G401 (cell line): Measurements from ENCODE around the gene CACNA1C. TPM values are rescaled to one million over a fixed set of nuclear protein-coding genes. Genes with fewer than 3 reads are reported as not detected.

Source experiments
- DNase-seq: peaks from one replicate; pipeline ENCODE4 v3.0.0-alpha.2; 2015; ENCODE audit warnings: low spot score
- in situ Hi-C: cut with HindIII; loops from 2 replicates; pipeline ENCODE4 v1.10.0; 2016; ENCODE audit warnings: low sequenced_read_pairs, mixed read lengths
- total RNA-seq: library from RNA; depleted of rRNA; stranded (reverse); fragments of >200 nt; shearing (Covaris generic); gene quantifications from 2 replicates; pipeline ENCODE4 v1.2.3, GENCODE V29; 2014

The CACNA1C gene
- total RNA-seq, 1 experiment from 2014 or later, result 2.8 TPM

DNA sequence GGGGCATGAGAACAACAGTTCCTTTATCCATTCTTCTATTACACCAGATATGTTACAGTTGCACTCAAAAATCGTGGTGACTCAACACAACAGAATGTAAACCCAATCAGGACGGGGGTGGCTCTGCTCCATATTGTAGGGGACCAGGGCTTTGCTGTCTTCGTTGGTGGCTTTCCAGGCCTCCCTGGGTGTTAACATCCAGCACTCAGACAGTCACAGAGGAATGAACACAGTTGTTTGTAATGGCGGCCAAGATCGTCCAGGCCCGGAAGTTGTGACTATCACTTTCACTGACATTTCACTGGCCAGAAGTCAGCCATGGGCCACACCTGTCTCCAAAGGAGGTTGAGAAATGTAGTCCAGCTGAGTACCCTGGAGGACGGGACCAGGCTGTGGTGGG lies 204.1 kb downstream of the CACNA1C start:
- no peak for DNase-seq
- in situ Hi-C loops, result no loop called here

DNA sequence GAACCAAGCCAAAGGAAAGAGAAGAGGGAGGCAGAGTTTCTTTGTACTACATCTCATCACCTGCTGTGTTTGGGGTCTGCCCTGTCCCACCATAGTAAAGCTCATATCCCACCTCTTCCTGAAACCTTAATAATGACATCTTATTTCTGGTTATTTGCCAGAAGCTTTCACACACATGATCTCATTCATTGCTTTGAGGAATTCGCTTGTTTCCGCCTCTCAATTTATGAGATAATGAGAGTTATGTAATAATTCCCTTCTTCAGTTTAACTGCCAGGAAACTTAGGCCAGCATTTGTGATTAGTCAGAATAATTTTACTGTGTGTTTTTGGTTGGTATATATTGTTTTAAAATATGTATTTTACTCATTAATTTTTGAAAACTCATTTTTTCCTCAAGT lies 205.2 kb downstream of the CACNA1C start:
- in situ Hi-C loops, result no loop called here

DNA sequence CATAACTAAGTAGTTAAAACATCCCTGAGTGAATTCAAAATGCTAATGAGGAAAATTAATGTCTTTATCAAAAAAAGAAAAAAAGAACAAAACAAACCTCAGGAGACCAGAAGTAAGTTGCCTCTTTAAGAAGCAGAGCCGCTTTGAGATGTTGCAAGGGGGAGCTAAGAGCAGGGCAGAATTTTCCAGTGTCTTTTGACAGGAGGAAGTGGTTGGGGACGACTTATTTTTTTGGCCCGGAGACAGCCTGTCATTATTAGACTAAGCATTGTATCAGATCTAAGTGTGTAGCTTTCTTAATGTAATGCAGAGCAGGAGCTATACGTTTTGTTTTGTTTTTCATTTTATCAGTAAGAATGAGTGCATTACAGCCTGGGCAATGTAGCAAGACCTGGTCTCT lies 206.6 kb downstream of the CACNA1C start:
- in situ Hi-C loops, result no loop called here

More for the DNA sequence above, 205.2 kb downstream of the CACNA1C start:
- DNase-seq, result no peak

DNA sequence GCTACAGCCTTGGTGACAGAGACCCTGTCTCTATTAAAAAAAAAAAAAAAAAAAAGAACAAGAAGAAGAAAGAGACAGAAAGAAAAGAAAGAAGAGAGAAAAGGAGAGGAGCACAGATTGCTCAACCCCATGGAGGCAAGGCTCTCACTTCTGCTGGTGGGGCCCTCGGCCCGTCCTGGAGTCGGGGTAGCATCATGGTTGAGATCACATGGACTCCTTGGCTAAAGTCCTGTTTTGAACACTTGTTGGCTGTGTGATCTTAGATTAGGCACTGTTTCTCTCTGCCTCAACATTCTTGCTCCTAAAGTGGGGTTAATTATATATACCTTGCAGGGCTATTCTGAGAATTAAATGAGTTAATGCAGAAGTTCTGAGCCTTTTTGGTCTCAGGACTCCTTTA lies 207.7 kb downstream of the CACNA1C start:
- in situ Hi-C loops, result no loop called here
- no peak for DNase-seq

More for the DNA sequence above, 206.6 kb downstream of the CACNA1C start:
- no peak for DNase-seq

DNA sequence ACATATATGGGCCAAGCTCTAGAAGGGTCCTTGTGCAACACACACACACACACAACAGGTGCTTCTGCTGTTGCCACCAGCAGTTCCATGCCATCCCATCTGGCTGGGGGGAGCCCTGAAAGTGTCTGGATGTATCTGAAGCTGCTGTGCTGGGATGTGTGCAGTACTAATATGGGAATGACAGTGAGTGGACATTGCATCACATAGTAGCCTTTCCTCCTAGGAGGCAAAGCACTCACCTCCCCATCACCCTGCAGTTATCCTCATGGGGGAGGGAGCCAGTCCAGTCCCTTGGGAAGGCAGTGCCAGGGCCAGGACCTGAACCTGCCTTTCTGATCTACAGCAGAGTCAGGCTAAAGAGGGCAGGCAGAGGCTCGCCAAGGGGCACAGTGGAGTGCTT lies 208.9 kb downstream of the CACNA1C start:
- DNase-seq, result no peak
- in situ Hi-C loops, result no loop called here

DNA sequence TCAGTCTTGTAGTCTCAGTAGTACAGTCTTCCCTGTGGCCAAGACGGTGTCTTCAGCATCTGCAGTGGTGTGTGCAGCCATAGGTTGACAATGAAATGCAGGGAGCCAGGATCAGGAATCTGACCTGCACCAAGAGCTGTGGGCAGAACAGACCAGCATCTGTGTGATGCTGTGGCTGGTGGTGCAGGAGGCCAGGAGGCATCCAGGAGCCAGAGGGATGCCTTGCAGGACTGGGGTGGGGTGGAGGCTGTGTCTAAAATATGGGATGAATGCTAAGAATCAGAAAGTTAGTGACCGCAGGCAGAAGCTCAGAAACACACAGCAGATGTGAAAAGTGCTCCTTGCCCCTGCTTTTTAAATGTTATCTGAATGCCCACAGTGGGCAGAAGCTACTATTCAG lies 209.7 kb downstream of the CACNA1C start:
- DNase-seq, result no peak

DNA sequence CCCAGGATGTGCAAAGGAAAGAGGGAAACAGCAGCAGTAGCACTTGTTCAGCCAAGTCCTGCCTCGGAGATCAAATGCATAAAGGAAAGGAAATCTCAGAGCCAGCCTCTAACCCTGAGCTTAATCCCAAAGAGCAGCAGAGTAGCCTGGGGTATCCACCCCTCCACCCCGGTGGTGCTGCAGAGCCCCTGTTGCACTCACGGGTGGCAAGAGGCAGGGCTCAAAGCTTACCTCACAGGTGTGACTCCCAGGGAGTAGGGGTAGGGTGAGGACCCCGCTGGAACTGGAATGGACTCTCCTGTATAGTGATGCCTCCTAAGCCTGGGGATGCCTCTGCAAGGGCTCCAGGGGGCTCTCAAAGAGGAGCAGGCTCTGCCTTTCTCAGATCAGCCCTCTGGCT lies 211.1 kb downstream of the CACNA1C start:
- in situ Hi-C loops, result no loop called here
- no peak for DNase-seq

More for the DNA sequence above, 209.7 kb downstream of the CACNA1C start:
- in situ Hi-C loops, result no loop called here

DNA sequence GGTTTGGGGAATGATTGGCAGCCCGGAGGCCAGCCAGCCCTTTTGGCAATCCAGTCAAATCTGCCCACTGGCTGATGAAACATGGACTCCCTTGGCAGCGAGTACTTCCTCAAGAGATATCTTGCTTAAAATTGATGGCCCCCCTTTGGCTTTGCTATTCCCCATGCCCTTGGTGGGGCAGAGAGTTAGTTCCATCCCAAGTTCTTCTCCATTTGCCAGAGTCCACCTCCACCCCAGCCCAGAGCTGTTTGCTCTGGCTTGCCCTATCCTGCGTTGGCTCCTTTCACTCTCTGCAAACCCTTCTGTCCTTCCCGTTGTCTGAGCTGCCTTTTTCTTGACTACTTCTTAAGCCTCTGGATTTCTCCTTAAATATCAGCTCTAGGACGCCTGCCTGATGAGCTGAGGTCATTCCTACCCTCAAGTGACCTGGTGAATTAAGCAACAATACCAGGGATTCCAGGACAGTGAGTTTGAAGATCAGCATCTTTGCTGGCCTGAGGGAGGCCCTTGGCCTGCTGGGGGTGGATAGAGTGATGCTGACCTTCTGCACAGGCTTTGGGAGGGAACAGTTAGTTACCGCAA lies 212.0 kb downstream of the CACNA1C start:
- in situ Hi-C loops, result no loop called here

DNA sequence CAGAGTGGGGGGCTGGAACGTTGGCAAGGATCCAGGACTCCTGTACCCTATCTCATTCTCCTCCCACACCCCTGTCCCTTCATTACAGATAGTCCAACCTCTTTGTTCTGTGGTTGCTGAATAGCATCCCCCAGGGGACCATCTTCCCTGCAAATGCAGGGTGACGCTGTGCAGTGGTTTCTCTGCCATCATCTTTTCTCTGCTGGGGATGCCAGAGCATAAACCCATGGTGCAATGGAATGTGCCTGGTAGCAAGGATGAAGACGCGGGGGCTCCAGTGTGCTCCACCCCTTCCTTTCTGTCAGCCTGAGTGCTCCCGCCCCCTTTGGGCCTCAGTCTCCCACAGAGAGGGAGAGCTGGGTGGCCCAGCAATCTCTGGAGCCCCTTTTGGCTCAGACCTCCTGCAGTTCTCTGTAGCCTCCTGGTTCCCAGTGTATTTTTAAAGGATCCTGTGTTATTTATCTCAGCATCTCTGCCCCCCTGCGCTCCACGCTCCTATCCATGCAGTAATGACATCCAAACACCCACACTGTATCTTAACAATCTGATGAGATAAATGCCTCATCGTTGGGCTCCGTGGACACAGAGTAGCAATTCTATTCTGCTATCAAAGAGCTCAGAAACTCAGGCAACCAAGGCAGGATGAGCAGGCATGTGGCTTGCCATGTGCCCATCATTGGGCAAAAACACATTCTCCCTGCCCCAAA lies 212.8 kb downstream of the CACNA1C start:
- no peak for DNase-seq

More for the DNA sequence above, 212.0 kb downstream of the CACNA1C start:
- no peak for DNase-seq

DNA sequence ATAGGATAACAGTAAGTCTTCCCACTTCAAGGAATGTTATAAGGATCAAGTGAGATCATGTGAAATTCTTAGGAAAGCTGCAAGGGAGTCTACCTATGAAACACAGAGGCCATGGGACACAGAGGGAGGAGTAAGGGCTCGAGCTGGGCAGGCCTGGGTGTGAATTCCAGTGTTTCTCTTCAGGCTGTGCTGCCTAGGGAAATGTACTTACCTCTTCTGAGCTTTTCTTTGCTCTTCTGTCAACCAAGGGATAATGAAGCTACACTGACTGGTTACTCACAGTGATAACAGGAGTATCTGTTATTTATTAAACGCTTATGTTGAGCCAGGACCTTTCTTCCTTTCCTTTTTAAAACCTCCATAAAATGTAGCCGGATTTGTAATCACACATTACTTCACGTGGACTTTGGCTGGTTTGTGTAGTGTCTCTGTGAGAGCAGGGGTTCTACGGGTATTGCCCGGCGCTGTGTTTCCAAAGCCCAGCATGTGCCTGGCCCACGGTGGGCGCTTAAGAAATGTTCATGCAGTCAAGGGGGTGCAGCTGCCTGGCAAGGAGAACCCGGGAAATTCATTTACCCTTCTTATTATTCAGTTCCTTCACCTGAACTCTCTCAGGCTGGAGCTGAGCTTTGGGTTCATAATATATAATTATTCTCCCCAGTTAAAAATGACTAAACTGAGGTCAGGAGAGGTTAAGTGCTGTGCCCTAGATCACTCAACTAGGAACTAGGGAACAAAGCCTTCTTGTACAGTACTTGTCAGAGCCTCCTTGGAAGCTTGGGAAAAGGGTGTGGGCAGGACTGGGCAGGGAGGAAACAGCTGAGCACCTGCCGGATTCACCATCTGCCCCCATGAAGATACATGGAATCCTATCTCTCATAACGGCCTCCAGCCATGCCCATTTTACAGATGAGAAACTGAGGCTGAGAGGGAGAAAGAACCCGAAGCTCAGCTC lies 214.2 kb downstream of the CACNA1C start:
- in situ Hi-C loops, result no loop called here
- DNase-seq, result no peak

More for the DNA sequence above, 212.8 kb downstream of the CACNA1C start:
- in situ Hi-C loops, result no loop called here

DNA sequence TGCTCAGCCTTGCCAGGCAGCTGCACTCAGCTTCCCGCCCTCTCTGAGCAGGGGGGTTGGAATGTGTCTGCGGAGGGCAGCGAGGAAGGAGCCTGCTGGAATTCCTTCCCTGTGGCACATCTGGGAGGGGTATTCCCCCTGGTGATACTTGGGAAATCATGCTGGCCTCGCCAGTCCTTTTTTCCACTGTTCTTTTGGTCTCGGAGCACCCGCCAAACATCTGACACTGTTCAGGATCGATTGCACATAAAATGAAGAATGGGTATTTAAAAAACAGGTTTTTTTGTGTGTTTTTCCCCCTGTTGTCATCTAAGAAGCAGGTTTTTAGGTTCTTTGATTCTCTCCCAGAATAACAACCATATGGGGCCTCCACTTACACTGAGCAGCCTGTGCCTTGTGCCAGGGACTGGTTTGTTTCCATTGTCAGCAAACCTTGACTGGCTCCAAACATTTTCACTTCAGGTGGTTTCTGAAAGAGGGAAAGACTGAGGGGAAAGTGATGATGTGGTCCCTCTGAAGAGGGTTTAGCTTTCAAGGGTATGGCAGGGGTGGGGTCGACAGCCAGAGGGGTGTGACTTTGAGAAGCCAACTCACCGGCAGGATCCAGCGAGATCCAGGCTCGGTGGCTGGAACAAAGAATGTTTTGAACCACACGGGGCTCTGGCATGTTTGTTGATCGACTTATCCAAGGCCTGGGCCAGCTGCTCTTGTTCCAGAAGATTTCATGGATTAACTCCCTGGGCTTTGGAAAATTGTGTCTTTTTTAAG lies 215.1 kb downstream of the CACNA1C start:
- DNase-seq, result peak; percentile 82
- in situ Hi-C loops, result no loop called here

DNA sequence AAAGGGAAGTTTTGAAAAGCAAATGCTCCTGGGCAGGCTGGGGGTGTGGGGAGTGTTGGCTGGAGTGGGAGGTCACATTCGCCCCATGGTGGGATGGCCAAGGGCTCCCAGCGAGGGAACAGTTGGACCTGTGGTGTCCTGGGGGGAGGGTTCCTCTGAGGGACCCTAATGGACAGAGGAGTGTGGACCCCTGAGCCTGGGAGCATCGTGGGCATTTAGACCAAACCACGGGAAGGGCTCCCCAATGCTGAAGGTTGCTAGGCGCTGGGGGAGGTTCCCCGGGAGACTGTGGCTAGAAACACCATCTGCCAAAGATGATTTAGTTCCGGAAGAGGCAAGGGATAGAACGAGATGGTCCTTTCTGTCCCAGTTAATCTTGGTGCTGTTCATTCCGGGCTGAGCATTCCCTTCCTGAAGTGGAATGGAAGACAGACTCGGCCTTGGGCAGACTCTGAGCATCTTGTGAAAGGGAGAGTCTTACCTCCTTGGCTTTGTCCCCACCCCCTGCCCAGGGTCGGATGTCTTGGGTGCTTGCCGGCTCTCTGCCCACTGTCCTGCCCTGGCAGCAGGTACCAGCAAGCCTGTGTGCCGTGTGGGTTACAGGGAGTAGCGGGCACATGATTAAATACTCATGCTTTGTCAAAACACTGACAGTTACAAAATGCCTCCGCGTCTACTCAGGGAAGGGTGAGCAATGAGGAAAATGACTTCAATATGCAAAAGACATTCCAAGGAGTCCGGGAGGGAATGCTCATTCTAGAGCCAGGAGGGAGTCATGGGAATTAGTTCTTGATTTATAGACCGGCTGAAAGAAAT lies 215.9 kb downstream of the CACNA1C start:
- in situ Hi-C loops, result no loop called here
- DNase-seq, result peak; percentile 80

DNA sequence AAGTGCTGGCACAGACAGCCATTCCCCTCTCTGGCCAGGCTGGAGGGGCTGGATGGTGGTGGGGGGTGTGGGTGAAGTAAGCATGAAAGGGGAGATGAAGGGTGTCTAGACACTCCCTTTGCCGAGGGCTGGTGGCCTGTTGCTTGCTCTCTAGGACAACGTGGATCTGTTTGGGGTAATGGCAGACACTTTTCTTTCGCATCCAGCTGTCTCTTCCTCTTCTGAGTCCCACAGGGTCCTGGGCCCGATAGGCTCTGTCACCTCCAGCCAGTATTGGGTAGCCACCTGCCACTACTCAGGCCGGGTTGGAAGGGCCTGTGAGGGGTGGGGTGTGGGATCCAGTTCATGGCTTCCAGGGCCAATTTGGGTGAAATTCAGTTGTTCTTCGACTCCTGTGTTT lies 218.1 kb downstream of the CACNA1C start:
- in situ Hi-C loops, result no loop called here
- DNase-seq, result no peak

DNA sequence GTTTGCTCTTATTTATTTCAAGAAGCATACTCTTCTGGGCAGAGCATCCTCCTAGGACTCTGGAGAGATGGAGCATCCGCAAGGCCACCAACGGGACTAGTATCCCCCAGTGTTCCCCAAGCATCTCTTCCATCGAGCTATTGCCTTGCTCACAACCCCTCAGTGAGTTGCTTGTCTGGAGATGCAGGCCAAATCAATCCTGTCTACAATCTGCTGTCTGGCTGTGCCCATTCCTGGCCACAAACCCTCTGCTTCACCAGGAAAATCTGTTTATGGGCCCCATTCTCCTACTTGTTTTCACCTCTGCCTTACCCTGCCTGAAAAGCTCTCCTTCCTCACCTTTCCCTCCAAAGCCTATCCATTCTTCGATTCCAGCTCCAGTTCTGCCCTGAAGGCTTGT lies 219.2 kb downstream of the CACNA1C start:
- peak; percentile 76 for DNase-seq
- in situ Hi-C loops, result no loop called here

DNA sequence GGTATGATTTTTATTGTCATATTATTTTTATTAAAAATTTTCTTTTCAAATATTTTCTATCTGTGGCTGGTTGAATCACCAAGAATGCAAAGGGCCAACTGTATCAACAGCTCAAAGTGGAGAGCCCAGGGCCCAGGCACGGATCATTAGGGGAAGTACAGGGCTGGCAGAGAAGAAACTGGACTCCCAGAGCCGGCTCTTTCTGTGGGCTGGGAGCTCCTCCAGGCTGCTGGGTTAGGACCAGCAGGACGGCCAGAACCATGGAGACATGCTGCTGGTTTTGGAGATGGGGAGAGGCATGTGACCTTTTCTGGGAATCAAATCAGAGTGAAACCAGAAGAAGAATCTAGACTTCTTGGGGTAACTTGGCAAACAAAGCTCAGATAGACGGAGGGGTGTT lies 220.5 kb downstream of the CACNA1C start:
- DNase-seq, result peak; percentile 69
- in situ Hi-C loops, result no loop called here

DNA sequence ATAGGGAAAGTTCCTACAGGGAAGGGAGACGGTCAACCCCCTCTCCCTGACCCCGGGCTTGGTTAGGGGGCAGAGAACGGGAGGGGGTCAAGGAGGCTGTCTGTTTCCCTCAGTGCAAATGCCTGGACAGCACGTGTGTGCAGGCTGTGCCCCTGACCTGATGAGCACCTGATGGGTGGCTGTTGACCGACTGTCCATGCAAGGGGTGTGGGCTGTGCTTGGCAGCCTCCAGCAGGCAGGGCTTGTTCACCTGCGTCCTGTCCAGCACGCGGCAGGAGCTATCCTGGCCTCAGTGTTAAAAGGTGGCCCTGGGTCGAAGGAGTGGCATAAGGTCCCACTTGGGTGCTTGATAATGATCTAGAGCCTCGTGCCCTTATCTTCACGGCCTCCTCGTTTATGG lies 221.0 kb downstream of the CACNA1C start:
- in situ Hi-C loops, result no loop called here
- no peak for DNase-seq

DNA sequence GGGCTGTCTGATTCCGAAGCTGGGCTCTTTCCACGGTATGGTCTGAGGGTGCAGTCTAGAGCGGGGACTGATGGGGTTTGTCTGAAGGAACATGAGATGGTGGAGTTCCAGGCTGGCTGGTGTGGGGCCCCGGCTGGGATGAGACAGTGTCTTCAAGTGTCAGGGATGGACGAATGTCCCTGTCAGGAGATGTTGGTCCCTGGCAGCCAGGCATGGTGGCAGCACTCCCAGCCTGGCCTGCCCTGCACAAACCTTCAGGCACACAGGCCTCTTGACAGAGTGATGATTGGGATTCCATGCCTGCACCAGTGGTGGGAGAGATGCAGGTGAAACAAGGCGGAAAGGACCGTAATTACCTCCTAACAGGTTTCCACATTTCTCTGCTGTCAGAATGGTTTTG lies 221.9 kb downstream of the CACNA1C start:
- DNase-seq, result no peak
- in situ Hi-C loops, result no loop called here

DNA sequence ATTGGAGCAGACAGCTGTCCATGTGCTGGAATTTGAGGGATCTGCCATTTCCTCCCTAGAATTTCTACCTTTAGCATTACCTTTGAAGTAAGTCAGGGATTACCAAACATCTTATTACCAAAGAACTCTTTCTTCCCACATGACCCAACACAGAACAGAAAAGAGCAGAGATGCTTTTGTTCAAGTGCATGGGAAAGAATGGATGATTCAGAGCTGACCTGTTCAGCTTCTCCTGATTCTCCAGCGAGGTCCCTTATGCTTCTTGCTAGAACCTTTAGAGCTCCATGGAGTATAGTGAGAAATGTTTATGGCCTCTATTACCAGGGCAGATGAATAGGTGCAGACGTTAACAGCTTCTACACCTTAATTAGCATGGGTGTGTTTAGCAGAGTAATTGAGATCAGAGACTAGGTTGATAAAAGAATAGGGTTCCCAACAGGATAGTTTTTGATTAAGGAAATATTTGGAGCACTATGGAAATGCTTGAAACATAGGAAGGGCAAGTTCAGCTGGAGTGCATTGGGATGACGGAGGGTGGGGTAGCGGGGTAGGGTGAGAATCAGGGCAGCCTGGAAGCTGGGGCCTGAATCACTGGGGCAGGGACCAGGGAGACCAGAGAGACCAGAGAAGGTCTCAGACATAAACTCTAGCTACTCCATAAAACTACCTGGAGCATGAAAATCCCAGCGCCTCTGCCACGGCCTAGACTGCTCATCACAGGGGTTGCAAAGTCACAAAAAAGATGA lies 223.7 kb downstream of the CACNA1C start:
- DNase-seq, result no peak
- in situ Hi-C loops, result no loop called here
